Measurements from ENCODE around the gene CABP1.

GRCh38 chr12:120698665-120699064 lies 58.2 kb downstream of the CABP1 start:
- TF ChIP-seq CTCF (IDR thresholded peaks at IDR 0.05) (no peak), POLR2AphosphoS5 (IDR thresholded peaks at IDR 0.05) (no peak), POLR2A (IDR thresholded peaks at IDR 0.05) (no peak)
